Thyroid gland (tissue), 4 donors: ENCODE results near the gene RDH8.

Source experiments
- POLR2A ChIP-seq, 2 donors: fragments of 450-650 bp; IDR thresholded peaks; one replicate each; pipeline ENCODE4 v1.6.1; 2017; ENCODE audit warnings: antibody characterized with exemption in 2 of 2, mild to moderate bottlenecking in 2 of 2, moderate library complexity in 1 of 2
- TF ChIP-seq, protein P1 (sequence below), 6 experiments: fragments of 200-600 bp in 3 of 6; fragments of 450-650 bp in 3 of 6; sonication (generic) in 3 of 6; IDR thresholded peaks; one replicate each; pipeline ENCODE4 v1.5.1; 2016 to 2019; ENCODE audit warnings: antibody characterized with exemption in 6 of 6, mild to moderate bottlenecking in 2 of 6, inconsistent platforms in 1 of 6, moderate library complexity in 1 of 6

GRCh38 chr19:10008184-10008765, 5.0 kb upstream of the RDH8 start:
- no peak for TF ChIP-seq POLR2A (IDR thresholded peaks at IDR 0.05)
- TF ChIP-seq, protein P1, sequence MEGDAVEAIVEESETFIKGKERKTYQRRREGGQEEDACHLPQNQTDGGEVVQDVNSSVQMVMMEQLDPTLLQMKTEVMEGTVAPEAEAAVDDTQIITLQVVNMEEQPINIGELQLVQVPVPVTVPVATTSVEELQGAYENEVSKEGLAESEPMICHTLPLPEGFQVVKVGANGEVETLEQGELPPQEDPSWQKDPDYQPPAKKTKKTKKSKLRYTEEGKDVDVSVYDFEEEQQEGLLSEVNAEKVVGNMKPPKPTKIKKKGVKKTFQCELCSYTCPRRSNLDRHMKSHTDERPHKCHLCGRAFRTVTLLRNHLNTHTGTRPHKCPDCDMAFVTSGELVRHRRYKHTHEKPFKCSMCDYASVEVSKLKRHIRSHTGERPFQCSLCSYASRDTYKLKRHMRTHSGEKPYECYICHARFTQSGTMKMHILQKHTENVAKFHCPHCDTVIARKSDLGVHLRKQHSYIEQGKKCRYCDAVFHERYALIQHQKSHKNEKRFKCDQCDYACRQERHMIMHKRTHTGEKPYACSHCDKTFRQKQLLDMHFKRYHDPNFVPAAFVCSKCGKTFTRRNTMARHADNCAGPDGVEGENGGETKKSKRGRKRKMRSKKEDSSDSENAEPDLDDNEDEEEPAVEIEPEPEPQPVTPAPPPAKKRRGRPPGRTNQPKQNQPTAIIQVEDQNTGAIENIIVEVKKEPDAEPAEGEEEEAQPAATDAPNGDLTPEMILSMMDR (IDR thresholded peaks at IDR 0.05), result no peak
